Fibroblast of lung (primary cell): ENCODE data around the gene TLNRD1. TPM values are rescaled to one million over a fixed set of nuclear protein-coding genes. Genes with fewer than 3 reads are reported as not detected.

Source experiments
- DNase-seq, 2 donors: peaks; one replicate each; pipeline versions ENCODE4 v3.0.0 to v3.0.0-alpha.2; 2010; ENCODE audit warnings: low read depth in 2 of 2
- H2AFZ ChIP-seq: 2 replicates; pipeline ENCODE4 v1.5.1; 2012; ENCODE audit warnings: low read length, control low read depth, inconsistent platforms
- H3K27ac ChIP-seq: 2 replicates; pipeline ENCODE4 v1.5.1; 2011; ENCODE audit warnings: low read length, control low read depth; ENCODE audit not compliant: insufficient read depth
- H3K27me3 ChIP-seq: 2 replicates; pipeline ENCODE4 v1.5.1; 2011; ENCODE audit warnings: mild to moderate bottlenecking, low read length; ENCODE audit not compliant: control insufficient read depth, insufficient read depth
- H3K36me3 ChIP-seq: 2 replicates; pipeline ENCODE4 v1.5.1; 2011; ENCODE audit warnings: low read length; ENCODE audit not compliant: control insufficient read depth, insufficient read depth
- H3K4me1 ChIP-seq: 2 replicates; pipeline ENCODE4 v1.5.1; 2011; ENCODE audit warnings: low read length; ENCODE audit not compliant: control insufficient read depth, insufficient read depth; ENCODE audit errors: extremely low read depth
- H3K4me2 ChIP-seq: 2 replicates; pipeline ENCODE4 v1.5.1; 2011; ENCODE audit warnings: low read length, control low read depth; ENCODE audit not compliant: insufficient read depth; ENCODE audit errors: extremely low read depth
- H3K4me3 ChIP-seq, 4 experiments: fragments of 200-600 bp in 1 of 4; sonication (generic) in 1 of 4; replicated peaks in 1 of 4; 2 replicates each; pipeline ENCODE4 v1.5.1; 2011 to 2016; ENCODE audit warnings: low read length in 4 of 4, low read depth in 3 of 4, mild to moderate bottlenecking in 3 of 4, control low read depth in 2 of 4, inconsistent platforms in 1 of 4, mixed read lengths in 1 of 4; ENCODE audit not compliant: insufficient read depth in 1 of 4; ENCODE audit errors: control extremely low read depth in 1 of 4
- H3K79me2 ChIP-seq: 2 replicates; pipeline ENCODE4 v1.5.1; 2012; ENCODE audit warnings: mild to moderate bottlenecking, low read length, inconsistent platforms; ENCODE audit not compliant: control insufficient read depth, insufficient read depth
- H3K9ac ChIP-seq: 2 replicates; pipeline ENCODE4 v1.5.1; 2011; ENCODE audit warnings: mild to moderate bottlenecking, low read length, control low read depth; ENCODE audit not compliant: insufficient read depth
- H3K9me3 ChIP-seq: 2 replicates; pipeline ENCODE4 v1.5.1; 2012; ENCODE audit warnings: low read depth, low read length; ENCODE audit not compliant: control insufficient read depth, insufficient read depth
- H4K20me1 ChIP-seq: 2 replicates; pipeline ENCODE4 v1.5.1; 2011; ENCODE audit warnings: low read length; ENCODE audit not compliant: control insufficient read depth, insufficient read depth; ENCODE audit errors: extremely low read depth
- EZH2 ChIP-seq: IDR thresholded peaks from 2 replicates; pipeline ENCODE4 v1.5.1; 2012; ENCODE audit warnings: low read length, control low read depth, mild to moderate bottlenecking; ENCODE audit errors: missing control alignments
- polyA plus RNA-seq, 2 donors: library from polyadenylated mRNA; depleted of rRNA in 1 of 2; stranded (reverse) in 1 of 2; unstranded in 1 of 2; fragments of >200 nt; gene quantifications; 2 replicates each; pipeline ENCODE4 v1.2.1, GENCODE V29; 2011 to 2012; ENCODE audit warnings: missing spikeins in 1 of 2
- total RNA-seq: library from RNA; depleted of rRNA; stranded (reverse); fragments of >200 nt; gene quantifications from 2 replicates; pipeline ENCODE4 v1.2.1, GENCODE V29; 2014
- TF ChIP-seq, protein P1 (sequence below), 2 donors: IDR thresholded peaks in 1 of 2; conservative IDR thresholded peaks in 1 of 2; 1 replicate in 1 of 2; 2 replicates in 1 of 2; pipeline ENCODE4 v1.5.1; 2011 to 2012; ENCODE audit warnings: low read length in 2 of 2, control low read depth in 1 of 2, inconsistent platforms in 1 of 2, low read depth in 1 of 2, mild to moderate bottlenecking in 1 of 2

TLNRD1 gene
- total and polyA plus RNA-seq, 2 donors (not counting 1 experiment from before 2014, with no cell fraction given), result 3.3 to 4.3 TPM

- Histone ChIP-seq H3K27ac (no peak overlapping the region), H3K27me3 (no peaks in the 10 kb centered on the region), H4K20me1 (no peaks in the 10 kb centered on the region), H3K4me1 (no peaks in the 10 kb centered on the region), H3K36me3 (no peaks in the 10 kb centered on the region), H2AFZ (no peak overlapping the region), H3K4me2 (no peak overlapping the region), H3K9ac (no peak overlapping the region), H3K9me3 (no peaks in the 10 kb centered on the region), H3K4me3 (no peak overlapping the region), H3K79me2 (no peaks in the 10 kb centered on the region)
- DNase-seq, result no peak
- TF ChIP-seq EZH2, result no peak
- TF ChIP-seq, protein P1, sequence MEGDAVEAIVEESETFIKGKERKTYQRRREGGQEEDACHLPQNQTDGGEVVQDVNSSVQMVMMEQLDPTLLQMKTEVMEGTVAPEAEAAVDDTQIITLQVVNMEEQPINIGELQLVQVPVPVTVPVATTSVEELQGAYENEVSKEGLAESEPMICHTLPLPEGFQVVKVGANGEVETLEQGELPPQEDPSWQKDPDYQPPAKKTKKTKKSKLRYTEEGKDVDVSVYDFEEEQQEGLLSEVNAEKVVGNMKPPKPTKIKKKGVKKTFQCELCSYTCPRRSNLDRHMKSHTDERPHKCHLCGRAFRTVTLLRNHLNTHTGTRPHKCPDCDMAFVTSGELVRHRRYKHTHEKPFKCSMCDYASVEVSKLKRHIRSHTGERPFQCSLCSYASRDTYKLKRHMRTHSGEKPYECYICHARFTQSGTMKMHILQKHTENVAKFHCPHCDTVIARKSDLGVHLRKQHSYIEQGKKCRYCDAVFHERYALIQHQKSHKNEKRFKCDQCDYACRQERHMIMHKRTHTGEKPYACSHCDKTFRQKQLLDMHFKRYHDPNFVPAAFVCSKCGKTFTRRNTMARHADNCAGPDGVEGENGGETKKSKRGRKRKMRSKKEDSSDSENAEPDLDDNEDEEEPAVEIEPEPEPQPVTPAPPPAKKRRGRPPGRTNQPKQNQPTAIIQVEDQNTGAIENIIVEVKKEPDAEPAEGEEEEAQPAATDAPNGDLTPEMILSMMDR (conservative IDR thresholded peaks at IDR 0.05 in 1 of 2, IDR thresholded peaks at IDR 0.05 in 1 of 2; ENCODE audit: low read depth in 1 of 2, low read length in 2 of 2), result no peak
These were observed 43.3 kb downstream of the TLNRD1 start for GRCh38 chr15:81043935-81044575.

GRCh38 chr15:81046290-81046689 is 45.6 kb downstream of the TLNRD1 start:
- H3K27ac ChIP-seq, result no peak overlapping the region
- H3K4me1 ChIP-seq, result no peaks in the 10 kb centered on the region
- H3K9ac ChIP-seq, result no peak overlapping the region
- no peaks in the 10 kb centered on the region for H3K36me3 ChIP-seq
- no peak overlapping the region for H3K4me3 ChIP-seq
- H4K20me1 ChIP-seq, result no peaks in the 10 kb centered on the region
- H2AFZ ChIP-seq, result no peak overlapping the region
- no peak for TF ChIP-seq EZH2
- TF ChIP-seq, protein P1 (conservative IDR thresholded peaks at IDR 0.05 in 1 of 2, IDR thresholded peaks at IDR 0.05 in 1 of 2; ENCODE audit: low read depth in 1 of 2, low read length in 2 of 2), result no peak
- H3K9me3 ChIP-seq, result no peaks in the 10 kb centered on the region
- no peak overlapping the region for H3K4me2 ChIP-seq
- DNase-seq, result no peak
- no peaks in the 10 kb centered on the region for H3K27me3 ChIP-seq
- no peaks in the 10 kb centered on the region for H3K79me2 ChIP-seq

GRCh38 chr15:81047928-81048327 is 47.2 kb downstream of the TLNRD1 start:
- Histone ChIP-seq H3K36me3 (no peaks in the 10 kb centered on the region), H3K4me1 (no peaks in the 10 kb centered on the region), H2AFZ (no peak overlapping the region), H3K9me3 (no peaks in the 10 kb centered on the region), H3K9ac (no peak overlapping the region), H3K79me2 (no peaks in the 10 kb centered on the region), H3K4me2 (no peak overlapping the region), H4K20me1 (no peaks in the 10 kb centered on the region), H3K27me3 (no peaks in the 10 kb centered on the region), H3K4me3 (no peak overlapping the region), H3K27ac (no peak overlapping the region)
- TF ChIP-seq EZH2, result no peak
- TF ChIP-seq, protein P1 (conservative IDR thresholded peaks at IDR 0.05 in 1 of 2, IDR thresholded peaks at IDR 0.05 in 1 of 2; ENCODE audit: low read depth in 1 of 2, low read length in 2 of 2), result no peak
- no peak for DNase-seq
